ENCODE data around the gene KDM2B.

KDM2B gene

DNA sequence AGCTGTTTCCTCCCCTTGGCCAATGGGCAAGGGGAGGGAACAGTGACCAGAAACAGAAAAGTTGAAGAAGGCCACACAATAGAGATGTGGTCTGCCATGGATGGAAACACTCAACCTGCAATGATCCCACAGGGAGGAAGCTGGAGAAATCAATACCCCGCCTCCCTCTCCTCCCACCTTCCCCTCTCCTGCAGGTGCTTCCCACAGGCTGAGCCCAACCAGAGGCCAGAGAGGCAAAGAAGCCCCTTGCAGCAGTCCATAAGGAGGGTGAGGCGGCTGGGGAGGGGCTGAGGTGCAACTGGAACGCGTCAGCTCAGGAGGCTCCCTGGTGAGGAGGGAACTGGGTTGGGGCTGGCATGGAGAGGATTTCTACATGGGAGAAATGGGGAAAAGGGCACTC lies 96.9 kb downstream of the KDM2B start:
- Mint-ChIP-seq H3K9me3 (no peaks in the 10 kb centered on the region), H3K4me1 (no peaks in the 10 kb centered on the region), H3K27me3 (no peaks in the 10 kb centered on the region), H3K4me3 (no peak overlapping the region), H3K36me3 (peaks cover 2% of the 10 kb centered on the region), H3K27ac (no peak overlapping the region)

GRCh38 chr12:121476477-121476876 lies 104.3 kb downstream of the KDM2B start:
- no peak overlapping the region for H3K27ac Mint-ChIP-seq
- no peaks in the 10 kb centered on the region for H3K4me1 Mint-ChIP-seq
- H3K36me3 Mint-ChIP-seq: no peaks in the 10 kb centered on the region
- no peaks in the 10 kb centered on the region for H3K27me3 Mint-ChIP-seq
- no peak overlapping the region for H3K4me3 Mint-ChIP-seq
- H3K9me3 Mint-ChIP-seq: no peaks in the 10 kb centered on the region

DNA sequence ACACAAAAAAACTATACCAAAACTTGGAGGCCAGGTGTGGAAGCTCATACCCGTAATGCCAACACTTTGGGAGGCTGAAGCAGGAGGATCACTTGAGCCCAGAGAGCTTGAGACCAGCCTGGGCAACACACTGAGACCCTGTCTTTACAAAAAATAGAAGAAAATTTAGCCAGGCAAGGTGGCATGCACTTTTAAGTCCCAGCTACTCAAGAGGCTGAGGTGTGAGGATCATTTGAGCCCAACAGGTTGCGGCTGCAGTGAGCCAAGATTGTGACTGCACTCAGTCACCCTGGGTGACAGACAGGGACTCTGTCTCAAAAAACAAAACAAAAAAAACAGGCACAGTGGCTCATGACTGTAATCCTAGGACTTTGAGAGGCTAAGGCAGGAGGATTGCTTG lies 105.5 kb downstream of the KDM2B start:
- Mint-ChIP-seq H3K4me1 (no peaks in the 10 kb centered on the region), H3K9me3 (no peaks in the 10 kb centered on the region), H3K36me3 (no peaks in the 10 kb centered on the region), H3K27ac (no peak overlapping the region), H3K4me3 (no peak overlapping the region), H3K27me3 (no peaks in the 10 kb centered on the region)

DNA sequence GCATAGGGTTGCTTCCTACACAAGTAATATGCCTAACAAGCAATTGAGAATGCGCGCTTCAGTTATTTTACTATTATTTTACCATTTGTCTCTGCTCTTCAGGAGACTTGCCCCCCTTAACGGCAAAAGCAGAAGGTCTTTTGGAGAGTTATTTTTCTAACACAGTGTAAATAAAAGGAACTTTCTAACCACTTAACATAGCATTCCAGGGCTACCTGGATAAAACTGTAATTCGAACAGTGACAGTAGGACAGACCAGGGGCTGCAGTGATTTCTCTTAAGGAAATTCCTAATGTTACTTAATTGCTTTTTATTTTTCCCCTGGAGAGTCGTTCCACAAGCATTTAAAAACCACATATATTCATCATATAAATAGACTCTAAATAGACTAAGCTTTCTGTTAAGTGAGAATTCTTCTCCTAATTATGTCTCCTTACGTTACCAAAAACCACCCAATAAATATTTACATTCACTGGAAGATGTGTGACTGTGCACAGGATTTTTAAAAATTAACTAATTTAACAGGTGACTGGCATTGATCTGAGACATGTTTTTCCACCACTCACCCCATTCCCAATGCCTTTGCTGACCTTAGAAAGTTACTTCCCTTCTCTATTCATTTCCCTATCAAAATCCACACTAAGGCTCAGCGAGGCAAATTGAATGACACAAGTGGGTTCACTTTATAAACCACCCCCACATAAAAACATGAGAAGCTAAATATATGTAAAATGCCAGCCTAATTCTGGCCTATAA lies 108.5 kb downstream of the KDM2B start:
- H3K36me3 Mint-ChIP-seq: no peaks in the 10 kb centered on the region
- H3K4me3 Mint-ChIP-seq: no peak overlapping the region
- no peaks in the 10 kb centered on the region for H3K4me1 Mint-ChIP-seq
- H3K9me3 Mint-ChIP-seq: no peaks in the 10 kb centered on the region
- H3K27ac Mint-ChIP-seq: no peak overlapping the region
- H3K27me3 Mint-ChIP-seq: no peaks in the 10 kb centered on the region

- Mint-ChIP-seq H3K27ac (no peak overlapping the region), H3K27me3 (no peaks in the 10 kb centered on the region), H3K4me3 (no peak overlapping the region), H3K36me3 (no peaks in the 10 kb centered on the region), H3K4me1 (peaks cover 6% of the 10 kb centered on the region), H3K9me3 (no peaks in the 10 kb centered on the region)
Measured at GRCh38 chr12:121470751-121471150, 110.1 kb downstream of the KDM2B start.

GRCh38 chr12:121468499-121468801 lies 112.4 kb downstream of the KDM2B start:
- Mint-ChIP-seq H3K4me1 (peaks cover 21% of the 10 kb centered on the region), H3K9me3 (no peaks in the 10 kb centered on the region), H3K4me3 (peak overlapping the region; percentile 49), H3K27ac (no peak overlapping the region), H3K27me3 (no peaks in the 10 kb centered on the region), H3K36me3 (no peaks in the 10 kb centered on the region)

- peaks cover 21% of the 10 kb centered on the region for H3K4me1 Mint-ChIP-seq
- no peaks in the 10 kb centered on the region for H3K9me3 Mint-ChIP-seq
- H3K36me3 Mint-ChIP-seq: no peaks in the 10 kb centered on the region
- H3K4me3 Mint-ChIP-seq: peak overlapping the region; percentile 39
- no peak overlapping the region for H3K27ac Mint-ChIP-seq
- no peaks in the 10 kb centered on the region for H3K27me3 Mint-ChIP-seq
Measured at GRCh38 chr12:121467638-121468498, 113.0 kb downstream of the KDM2B start.

- peaks cover 22% of the 10 kb centered on the region for H3K4me1 Mint-ChIP-seq
- H3K4me3 Mint-ChIP-seq: peak overlapping the region; percentile 54
- H3K27ac Mint-ChIP-seq: no peak overlapping the region
- no peaks in the 10 kb centered on the region for H3K9me3 Mint-ChIP-seq
- H3K27me3 Mint-ChIP-seq: no peaks in the 10 kb centered on the region
- no peaks in the 10 kb centered on the region for H3K36me3 Mint-ChIP-seq
Measured at GRCh38 chr12:121466794-121467637, 113.8 kb downstream of the KDM2B start.

GRCh38 chr12:121465921-121466793 lies 114.7 kb downstream of the KDM2B start:
- peak overlapping the region; percentile 96 for H3K27ac Mint-ChIP-seq
- no peaks in the 10 kb centered on the region for H3K36me3 Mint-ChIP-seq
- no peaks in the 10 kb centered on the region for H3K27me3 Mint-ChIP-seq
- peak overlapping the region; percentile 98 for H3K4me3 Mint-ChIP-seq
- H3K4me1 Mint-ChIP-seq: peaks cover 30% of the 10 kb centered on the region
- H3K9me3 Mint-ChIP-seq: no peaks in the 10 kb centered on the region

GRCh38 chr12:121464331-121464730 lies 116.5 kb downstream of the KDM2B start:
- peaks cover 46% of the 10 kb centered on the region for H3K4me1 Mint-ChIP-seq
- H3K27me3 Mint-ChIP-seq: no peaks in the 10 kb centered on the region
- H3K4me3 Mint-ChIP-seq: no peak overlapping the region
- H3K36me3 Mint-ChIP-seq: no peaks in the 10 kb centered on the region
- H3K9me3 Mint-ChIP-seq: no peaks in the 10 kb centered on the region
- H3K27ac Mint-ChIP-seq: no peak overlapping the region

DNA sequence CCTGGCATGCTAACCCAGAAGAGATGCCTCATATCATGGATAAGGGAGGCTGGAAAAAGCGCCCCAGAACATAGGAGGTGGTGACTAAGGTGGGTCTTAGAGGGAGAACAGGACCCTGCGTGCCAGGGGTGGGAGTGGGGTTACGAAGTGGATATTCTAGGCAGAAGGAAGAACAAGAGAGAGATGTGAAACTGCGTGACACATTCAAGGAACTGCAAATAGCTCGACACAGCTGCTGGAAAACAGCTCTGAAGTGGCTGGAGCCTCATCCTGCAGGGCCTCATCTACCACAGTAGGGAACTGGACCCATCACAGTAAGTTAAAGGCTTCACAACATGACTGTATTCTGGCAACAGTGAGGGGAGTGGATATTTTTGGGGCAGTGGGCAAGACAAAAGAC lies 119.8 kb downstream of the KDM2B start:
- peak overlapping the region; percentile 60 for H3K27ac Mint-ChIP-seq
- no peaks in the 10 kb centered on the region for H3K27me3 Mint-ChIP-seq
- H3K4me1 Mint-ChIP-seq: peaks cover 63% of the 10 kb centered on the region
- H3K4me3 Mint-ChIP-seq: no peak overlapping the region
- no peaks in the 10 kb centered on the region for H3K9me3 Mint-ChIP-seq
- no peaks in the 10 kb centered on the region for H3K36me3 Mint-ChIP-seq

- peaks cover 58% of the 10 kb centered on the region for H3K4me1 Mint-ChIP-seq
- no peak overlapping the region for H3K4me3 Mint-ChIP-seq
- H3K27ac Mint-ChIP-seq: no peak overlapping the region
- H3K27me3 Mint-ChIP-seq: no peaks in the 10 kb centered on the region
- no peaks in the 10 kb centered on the region for H3K36me3 Mint-ChIP-seq
- H3K9me3 Mint-ChIP-seq: no peaks in the 10 kb centered on the region
Measured at GRCh38 chr12:121456551-121456950, 124.3 kb downstream of the KDM2B start.

GRCh38 chr12:121455766-121456420 lies 124.9 kb downstream of the KDM2B start:
- Mint-ChIP-seq H3K27me3 (no peaks in the 10 kb centered on the region), H3K36me3 (no peaks in the 10 kb centered on the region), H3K27ac (no peak overlapping the region), H3K4me3 (no peak overlapping the region), H3K4me1 (peaks cover 56% of the 10 kb centered on the region), H3K9me3 (no peaks in the 10 kb centered on the region)

DNA sequence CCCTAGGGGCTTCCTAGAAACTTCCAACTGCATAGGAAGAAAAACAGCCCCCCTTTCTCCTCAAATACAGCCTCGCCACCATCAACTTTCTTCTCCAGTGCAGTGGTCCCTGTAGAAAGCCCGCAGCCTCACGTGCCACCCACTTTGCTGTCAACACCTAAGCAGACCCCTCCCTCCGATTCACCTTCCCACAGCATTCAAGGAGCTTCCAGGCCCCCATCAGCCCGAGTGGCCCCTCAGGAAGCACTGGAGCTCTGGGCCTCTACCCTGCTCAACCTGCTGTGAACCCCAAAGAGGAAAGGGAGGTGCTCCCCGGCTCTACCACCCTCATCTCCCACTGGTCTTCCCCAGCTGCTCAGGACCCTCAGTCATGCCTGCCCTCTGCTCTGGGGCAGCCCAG lies 125.9 kb downstream of the KDM2B start:
- H3K36me3 Mint-ChIP-seq: no peaks in the 10 kb centered on the region
- no peaks in the 10 kb centered on the region for H3K27me3 Mint-ChIP-seq
- no peaks in the 10 kb centered on the region for H3K9me3 Mint-ChIP-seq
- no peak overlapping the region for H3K4me3 Mint-ChIP-seq
- peaks cover 47% of the 10 kb centered on the region for H3K4me1 Mint-ChIP-seq
- H3K27ac Mint-ChIP-seq: peak overlapping the region; percentile 35

Data from activated naive CD4-positive, alpha-beta T cell treated with anti-CD3 and anti-CD28 coated beads, Interleukin-2, amount 50 U/mL, for 24 hours (primary cell).